Superior temporal gyrus (tissue), 1 donor: ENCODE measurements around the gene SLC39A7.
"Not testable (repeated sequence)": the region's sequence is repeated elsewhere in the genome, so short reads cannot be mapped to it uniquely, and the experiment has no call there.

Source experiments
- DNase-seq: peaks from one replicate; pipeline ENCODE4 v3.0.0-alpha.2; 2016; ENCODE audit errors: extremely low spot score

Gene SLC39A7

GRCh38 chr6:33205191-33206026, 4.7 kb downstream of the SLC39A7 start:
- no peak for DNase-seq

GRCh38 chr6:33206027-33206863, 5.6 kb downstream of the SLC39A7 start:
- DNase-seq, result no peak

- DNase-seq, result no peak
Observed at GRCh38 chr6:33206864-33207551, 6.3 kb downstream of the SLC39A7 start.

- no peak for DNase-seq
Observed at GRCh38 chr6:33207552-33208090, 7.0 kb downstream of the SLC39A7 start.

- peak; percentile 90 for DNase-seq
Observed at GRCh38 chr6:33208091-33208967, 7.7 kb downstream of the SLC39A7 start, which contains the start of gene RING1. RING1 (plus strand) TSS chr6:33208500; CDS start chr6:33208823, 323 bp downstream.

- no peak for DNase-seq
Observed at GRCh38 chr6:33209856-33210255, 9.2 kb downstream of the SLC39A7 start.

- no peak for DNase-seq
Observed at GRCh38 chr6:33211136-33211535, 10.5 kb downstream of the SLC39A7 start.

- DNase-seq, result no peak
Observed at GRCh38 chr6:33211666-33212422, 11.2 kb downstream of the SLC39A7 start.

- DNase-seq, result no peak
Observed at GRCh38 chr6:33212857-33213165, 12.1 kb downstream of the SLC39A7 start.

GRCh38 chr6:33213166-33213988, 12.7 kb downstream of the SLC39A7 start:
- no peak for DNase-seq

- DNase-seq, result no peak
Observed at GRCh38 chr6:33213989-33214335, 13.3 kb downstream of the SLC39A7 start.

- no peak for DNase-seq
Observed at GRCh38 chr6:33215271-33216116, 14.8 kb downstream of the SLC39A7 start.

GRCh38 chr6:33216117-33216649, 15.5 kb downstream of the SLC39A7 start:
- DNase-seq, result no peak

GRCh38 chr6:33217246-33217645, 16.6 kb downstream of the SLC39A7 start:
- DNase-seq, result no peak

- no peak for DNase-seq
Observed at GRCh38 chr6:33217681-33218080, 17.0 kb downstream of the SLC39A7 start.

- DNase-seq, result not testable (repeated sequence)
Observed at GRCh38 chr6:33226503-33227120, 25.9 kb downstream of the SLC39A7 start.

- DNase-seq, result no peak
Observed at GRCh38 chr6:33235221-33235634, 34.6 kb downstream of the SLC39A7 start.

GRCh38 chr6:33236328-33236727, 35.7 kb downstream of the SLC39A7 start:
- no peak for DNase-seq
